GM12875 (cell line): Measurements from ENCODE around the gene ANKRD2.

Source experiments
- H3K4me3 ChIP-seq: one replicate; pipeline ENCODE4 v1.5.1; 2011; ENCODE audit warnings: low read depth, low read length, control low read depth
- CTCF ChIP-seq: IDR thresholded peaks from 2 replicates; pipeline ENCODE4 v1.5.1; 2011; ENCODE audit warnings: low read depth, mild to moderate bottlenecking, control low read depth, inconsistent platforms, low read length, moderate library complexity, borderline replicate concordance; ENCODE audit not compliant: insufficient read depth

ANKRD2 gene

GRCh38 chr10:97563337-97563736 is 9.2 kb upstream of the ANKRD2 start:
- no peak overlapping the region for H3K4me3 ChIP-seq
- no peak for TF ChIP-seq CTCF

GRCh38 chr10:97564776-97565175 is 7.8 kb upstream of the ANKRD2 start:
- no peak overlapping the region for H3K4me3 ChIP-seq
- TF ChIP-seq CTCF: no peak

GRCh38 chr10:97566336-97566996 is 6.1 kb upstream of the ANKRD2 start:
- no peak for TF ChIP-seq CTCF
- no peak overlapping the region for H3K4me3 ChIP-seq

- TF ChIP-seq CTCF: no peak
Measured at GRCh38 chr10:97567891-97568290, 4.7 kb upstream of the ANKRD2 start.

GRCh38 chr10:97570146-97570788 is 2.3 kb upstream of the ANKRD2 start:
- TF ChIP-seq CTCF: no peak
- H3K4me3 ChIP-seq: no peak overlapping the region

More at GRCh38 chr10:97567891-97568290, 4.7 kb upstream of the ANKRD2 start:
- no peak overlapping the region for H3K4me3 ChIP-seq

GRCh38 chr10:97570789-97571471 is 1.6 kb upstream of the ANKRD2 start:
- no peak for TF ChIP-seq CTCF

GRCh38 chr10:97571622-97572021 is 957 bp upstream of the ANKRD2 start:
- H3K4me3 ChIP-seq: no peak overlapping the region
- TF ChIP-seq CTCF: no peak

More at GRCh38 chr10:97570789-97571471, 1.6 kb upstream of the ANKRD2 start:
- no peak overlapping the region for H3K4me3 ChIP-seq
